CD4-positive, alpha-beta T cell treated with Interleukin-4 for 1 hour (primary cell): ENCODE data around the gene FAM170B.

Experiments
- DNase-seq, 2 donors: peaks; one replicate each; pipeline ENCODE4 v3.0.0-alpha.2; 2020 to 2022

FAM170B gene

DNA sequence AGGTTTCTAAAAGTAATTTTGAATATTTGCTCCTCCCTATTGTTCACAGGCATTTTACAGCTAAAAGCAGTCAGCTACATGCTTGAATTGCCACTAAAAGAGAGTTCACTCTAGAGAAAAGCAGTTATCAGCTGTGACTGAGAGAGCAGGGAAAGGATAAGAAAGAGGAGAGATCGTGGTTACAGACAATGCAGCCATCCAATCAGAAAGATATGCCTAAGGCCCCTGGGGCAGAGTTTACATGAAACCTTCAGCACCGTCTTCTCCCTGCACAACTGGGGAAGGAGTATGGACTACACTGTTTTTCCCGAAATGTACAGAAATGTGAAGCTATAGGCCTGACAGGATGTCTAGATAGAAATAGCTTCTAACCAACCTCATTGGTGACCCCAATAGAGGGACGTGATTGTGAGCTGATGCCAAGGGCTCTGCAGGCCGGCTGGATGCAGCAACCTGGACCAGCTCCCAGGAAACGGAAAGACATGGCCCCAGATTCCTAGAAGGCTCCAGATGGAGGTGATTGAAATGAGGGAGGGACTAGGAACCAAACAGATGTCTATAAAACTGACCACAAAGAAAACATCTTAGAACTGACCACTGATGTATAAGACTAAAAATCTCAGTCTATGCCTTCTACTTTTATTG lies 15.3 kb downstream of the FAM170B start:
- DNase-seq: no peak

DNA sequence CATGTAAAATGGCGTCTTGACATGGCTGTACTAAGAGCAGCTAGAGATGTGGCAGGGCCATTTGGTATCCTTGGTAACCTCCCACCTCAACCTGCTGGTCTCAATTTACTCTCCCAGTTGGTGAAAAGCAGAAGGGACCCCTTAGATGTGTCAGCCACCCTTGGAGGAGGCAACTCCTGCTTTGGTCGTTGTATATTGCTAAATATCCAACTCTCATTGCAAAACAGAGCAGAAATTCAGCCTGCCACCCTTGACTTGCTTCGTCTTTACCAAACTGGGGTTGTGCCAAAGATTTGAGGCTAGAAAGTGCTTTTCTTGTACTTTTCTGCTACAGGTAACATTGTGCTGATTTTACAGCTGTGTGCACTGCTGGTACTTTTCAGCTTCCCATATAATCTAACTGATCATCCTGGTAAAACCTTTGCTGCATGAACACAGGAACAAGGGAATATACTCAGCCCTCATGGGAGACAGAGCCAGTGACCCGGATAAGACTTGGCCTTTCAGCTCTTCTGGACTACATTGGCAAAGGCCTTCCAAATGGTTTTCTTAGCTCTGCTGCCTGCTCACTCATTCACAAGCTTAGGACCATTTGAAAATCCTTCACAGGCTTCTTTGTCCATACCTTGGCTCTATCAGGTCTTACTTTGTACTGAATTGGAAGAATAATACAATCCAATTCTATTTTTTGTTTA lies 16.3 kb downstream of the FAM170B start:
- no peak for DNase-seq

- no peak for DNase-seq
These were observed 17.1 kb downstream of the FAM170B start for GRCh38 chr10:49116509-49117375.

DNA sequence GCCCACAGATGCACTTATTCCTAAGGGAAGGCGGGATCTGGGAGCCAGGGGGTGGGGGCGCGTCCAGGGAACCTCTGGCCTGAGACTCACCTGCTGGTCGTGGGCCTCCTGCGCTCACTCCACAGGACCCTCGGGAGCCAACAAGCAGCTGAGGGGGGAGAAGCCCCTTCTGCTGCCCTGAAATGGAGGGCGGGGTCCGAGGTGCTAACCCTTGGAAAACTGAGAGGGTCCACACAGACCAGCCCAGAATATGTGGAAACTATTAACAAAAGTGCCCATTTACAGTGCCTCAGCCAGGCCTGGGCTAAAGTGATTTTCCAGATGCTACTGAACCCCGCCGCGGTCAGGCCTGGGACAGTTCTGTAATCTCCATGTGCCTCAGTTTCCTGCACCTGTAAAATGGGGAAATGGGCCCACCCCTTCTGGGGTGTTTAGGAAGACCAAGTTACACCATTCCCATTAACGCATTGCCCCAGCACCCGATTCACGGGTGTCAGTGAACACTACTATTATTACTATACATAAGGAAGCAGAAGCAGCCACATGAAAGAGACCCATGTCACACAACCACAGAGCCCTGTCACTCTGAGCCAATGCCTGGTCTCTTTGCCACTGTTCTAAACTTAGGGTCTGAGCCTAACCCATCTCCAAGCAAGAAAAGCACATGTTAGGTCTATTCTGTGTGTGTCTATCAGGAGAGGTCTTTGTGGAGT lies 17.9 kb downstream of the FAM170B start:
- peak in 1 of 2 donors; percentile 2 for DNase-seq

DNA sequence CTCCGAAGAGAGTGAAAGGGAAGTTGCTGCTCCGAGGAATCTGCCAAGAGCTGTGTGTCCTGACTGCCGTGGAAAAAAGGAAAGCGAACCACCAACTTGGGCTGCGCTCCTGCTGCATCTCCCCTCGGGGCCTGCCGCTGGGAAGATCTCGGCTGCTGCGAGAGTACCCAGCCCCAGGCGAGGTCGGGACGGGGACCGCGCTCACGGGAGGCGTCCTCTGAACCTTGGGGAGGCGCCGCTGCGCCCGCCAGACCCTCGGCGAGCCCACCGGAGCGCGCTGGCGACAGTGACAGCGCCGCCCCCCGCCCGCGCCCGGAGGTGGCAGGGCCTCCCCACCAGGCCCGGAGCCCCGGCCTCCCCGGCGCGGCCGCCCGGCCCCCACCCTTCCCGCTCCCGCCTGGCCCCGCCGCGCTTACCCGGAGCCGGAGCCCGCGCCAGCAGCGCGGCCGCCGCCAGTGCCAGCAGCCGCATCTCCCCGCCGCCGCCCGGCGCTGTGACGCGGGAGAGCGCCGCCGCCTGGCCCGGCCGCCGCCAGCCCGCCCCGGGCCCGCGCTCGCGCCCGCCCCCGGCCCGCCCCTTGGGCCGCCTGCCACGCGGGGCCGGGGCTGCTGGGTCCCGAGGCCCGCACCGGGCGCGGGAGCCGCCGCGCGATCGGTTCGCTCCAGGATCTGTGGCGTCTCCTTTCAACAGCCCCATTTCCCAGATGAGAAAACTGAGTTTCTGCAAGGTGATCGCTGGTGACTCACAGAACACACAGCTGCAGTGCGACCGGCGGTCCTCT lies 18.6 kb downstream of the FAM170B start, which contains the start of gene VSTM4:
VSTM4 (minus strand) TSS at position 508 of the 781 bp plus-strand sequence; CDS start at position 471, 37 bp downstream.
- no peak for DNase-seq

DNA sequence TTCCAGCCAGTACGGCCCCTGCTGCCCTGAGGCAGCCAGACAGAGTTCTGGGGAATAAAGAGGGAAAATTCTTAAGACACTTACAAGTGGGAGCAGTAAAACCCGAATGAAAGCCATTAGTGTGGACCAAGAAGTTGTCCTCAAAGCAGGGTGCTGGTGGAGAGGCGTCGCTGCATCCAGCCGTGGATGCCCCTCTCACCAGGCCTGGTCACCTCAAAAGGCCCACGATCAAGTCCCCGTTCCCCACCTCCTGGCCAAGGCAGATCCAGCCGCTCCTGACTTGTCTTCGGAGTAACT lies 19.2 kb downstream of the FAM170B start:
- DNase-seq: no peak

- DNase-seq: no peak
These were observed 20.1 kb downstream of the FAM170B start for GRCh38 chr10:49113741-49114141.

DNA sequence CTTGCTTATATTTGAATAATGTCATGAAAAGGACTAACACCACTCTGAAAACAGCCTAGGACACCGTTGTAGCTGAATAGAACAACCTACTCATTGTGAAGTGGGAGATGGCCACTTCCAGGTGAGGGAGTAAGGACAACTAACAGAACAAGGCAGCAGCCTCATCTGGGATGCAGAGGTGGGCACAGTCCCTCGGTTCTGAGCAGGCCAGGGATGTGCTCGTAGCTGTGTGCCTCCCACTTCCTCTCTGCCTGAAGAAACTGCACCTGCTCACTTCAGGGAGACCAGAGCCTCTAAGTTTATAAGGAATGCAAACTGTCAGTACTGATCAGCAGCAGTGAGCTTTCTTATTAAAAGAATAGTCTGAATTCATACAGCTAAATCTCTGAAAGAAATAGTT lies 21.0 kb downstream of the FAM170B start:
- no peak for DNase-seq

GRCh38 chr10:49112098-49112497 lies 21.7 kb downstream of the FAM170B start:
- no peak for DNase-seq

DNA sequence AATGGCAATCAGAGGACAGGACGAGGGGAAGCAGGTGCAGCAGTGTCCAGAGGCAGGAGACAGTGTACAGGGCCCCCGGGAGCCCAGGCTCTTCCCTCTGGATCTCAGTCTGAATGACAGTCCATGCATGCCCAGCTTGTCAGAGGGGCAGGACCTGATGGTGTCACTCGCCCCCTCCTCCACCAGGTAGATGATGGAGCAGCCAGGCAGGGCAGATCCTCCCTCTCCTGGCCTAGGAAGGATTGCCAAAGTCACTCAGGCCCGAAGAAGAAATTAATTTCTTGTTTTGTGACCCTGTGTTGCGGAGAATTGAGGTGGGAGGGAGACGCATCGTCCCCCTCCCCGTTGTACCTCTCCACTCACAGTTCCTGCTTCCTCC lies 22.5 kb downstream of the FAM170B start:
- DNase-seq: no peak

- DNase-seq: no peak
These were observed 23.0 kb downstream of the FAM170B start for GRCh38 chr10:49110684-49111319.

DNA sequence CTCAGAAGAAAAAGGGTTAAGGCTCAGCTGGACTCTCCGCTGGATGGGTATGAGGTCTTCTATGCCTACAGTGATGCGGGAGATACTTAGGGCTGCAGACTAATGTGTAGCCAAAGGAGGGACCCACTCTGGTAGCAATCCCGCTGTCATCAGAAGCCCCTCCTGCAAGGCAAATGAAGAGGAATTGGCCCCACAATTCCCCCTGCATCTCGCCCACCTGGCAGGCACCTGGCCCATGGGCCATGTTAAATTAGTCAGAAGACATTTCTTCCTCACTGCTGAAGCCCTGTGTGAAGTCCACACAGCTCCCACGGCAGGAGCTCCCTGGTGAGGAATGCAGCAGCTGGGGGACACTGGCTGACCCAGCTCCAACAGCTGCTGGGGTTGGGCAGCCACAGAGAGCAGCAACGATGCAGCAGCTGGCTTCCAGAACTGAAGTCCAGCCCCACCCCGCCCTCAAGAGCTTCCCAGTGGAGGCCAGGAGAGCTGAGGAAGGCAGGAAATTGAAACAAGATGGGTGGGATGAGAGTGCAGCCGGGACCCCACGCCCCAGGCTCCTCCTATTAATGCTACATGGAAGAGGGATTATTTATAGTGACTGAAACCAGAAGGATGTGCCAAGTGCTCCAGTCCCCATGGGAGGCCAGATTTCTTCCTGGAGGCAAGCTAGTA lies 24.0 kb downstream of the FAM170B start:
- DNase-seq: no peak

DNA sequence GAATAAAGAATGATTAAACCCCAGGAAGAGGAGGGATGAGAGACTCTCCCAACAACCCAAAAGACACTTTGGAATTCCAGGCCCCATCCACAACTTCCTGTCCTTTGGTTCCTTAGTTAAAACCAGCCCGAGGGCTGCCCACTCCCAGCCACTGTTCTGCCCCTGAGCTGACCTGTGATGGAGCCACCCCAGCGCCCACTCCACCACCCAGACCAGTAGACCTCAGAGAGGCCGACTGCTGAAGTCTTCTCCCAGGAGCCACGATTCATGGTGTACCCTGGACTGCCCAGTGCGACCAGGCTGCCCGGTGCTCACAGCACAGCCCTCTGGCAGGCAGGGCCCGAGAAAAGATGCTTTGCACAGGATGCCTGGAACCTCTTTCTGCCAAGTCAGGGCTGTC lies 25.2 kb downstream of the FAM170B start:
- no peak for DNase-seq

GRCh38 chr10:49107887-49108267 lies 25.9 kb downstream of the FAM170B start:
- DNase-seq: no peak

- DNase-seq: no peak
These were observed 26.5 kb downstream of the FAM170B start for GRCh38 chr10:49107111-49107886.

DNA sequence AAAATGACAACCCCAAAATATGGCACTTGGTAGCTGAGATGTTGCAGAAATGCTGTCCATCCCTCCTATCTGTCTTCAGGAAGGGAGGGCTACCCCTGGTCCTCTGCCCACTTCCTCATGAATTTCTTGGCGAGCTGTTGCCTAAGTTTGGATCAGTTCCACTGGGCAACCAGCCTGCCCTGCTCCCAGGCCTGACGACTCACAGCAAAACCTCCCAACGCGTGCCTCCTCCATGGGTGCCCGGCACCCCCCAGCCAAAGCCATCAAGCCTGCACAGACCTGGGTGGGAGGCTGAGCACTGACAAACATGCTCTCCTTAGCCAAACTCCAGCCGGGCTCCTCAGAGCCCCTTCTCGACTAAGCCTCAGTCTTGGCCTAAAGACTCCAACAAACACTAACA lies 27.4 kb downstream of the FAM170B start:
- no peak for DNase-seq

DNA sequence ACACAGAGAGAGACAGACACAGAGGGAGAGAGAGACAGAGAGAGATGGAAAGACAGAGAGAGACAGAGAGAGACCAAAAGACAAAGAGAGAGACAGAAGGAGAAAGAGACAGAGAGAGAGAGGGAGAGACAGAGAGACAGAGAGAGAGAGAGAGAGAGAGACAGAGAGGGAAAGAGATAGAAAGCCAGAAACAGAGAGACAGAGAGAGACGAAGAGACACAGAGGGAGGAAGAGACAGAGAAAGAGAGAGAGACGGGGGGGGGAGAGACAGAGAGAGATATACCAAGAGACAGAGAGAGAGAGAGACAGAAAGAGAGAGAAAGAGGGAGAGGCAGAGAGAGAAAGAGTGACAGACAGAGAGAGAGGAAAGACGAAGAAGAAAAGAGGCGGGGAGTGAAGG lies 28.7 kb downstream of the FAM170B start:
- DNase-seq: no peak

GRCh38 chr10:49104323-49104722 lies 29.5 kb downstream of the FAM170B start:
- no peak for DNase-seq

- DNase-seq: no peak
These were observed 30.1 kb downstream of the FAM170B start for GRCh38 chr10:49103761-49104160.

DNA sequence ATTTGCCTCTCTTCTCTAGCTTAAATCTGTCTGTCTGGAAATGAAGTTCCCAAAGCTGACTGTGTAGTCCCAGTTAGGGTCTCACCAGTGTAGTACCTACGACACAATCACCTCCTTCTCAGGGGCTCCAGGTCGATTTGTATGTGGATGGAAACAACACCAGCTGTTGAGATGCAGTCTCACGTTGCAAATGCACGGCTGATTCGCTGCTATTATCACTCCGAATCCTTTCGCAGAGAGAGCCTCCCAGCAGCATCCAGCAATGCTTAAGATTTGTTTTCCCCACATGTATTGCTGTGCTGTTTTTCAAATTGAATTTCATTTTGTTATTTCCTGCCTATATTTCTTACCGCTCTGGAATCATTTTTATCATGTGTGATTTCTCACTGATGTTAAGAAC lies 34.8 kb downstream of the FAM170B start:
- no peak for DNase-seq
